Endothelial cell of umbilical vein (primary cell): ENCODE results near the gene VPS26C. TPM values are rescaled to one million over a fixed set of nuclear protein-coding genes. Genes with fewer than 3 reads are reported as not detected.

Experiments used
- BruUV-seq: library from RNA; stranded (reverse); fragments of 400-500 nt; replicated peaks from 2 replicates; lab custom pipeline; 2021; lab: Mats Ljungman, UMichigan
- CTCF ChIA-PET: fragments of 300-600, 350-600 bp; sonication (Branson Sonifier 250); formaldehyde crosslinking; loops from one replicate; lab custom pipeline; 2021; ENCODE audit warnings: antibody characterized with exemption, inconsistent platforms; lab: Charles Lee
- POLR2A ChIA-PET: fragments of 300-600, 350-600 bp; sonication (Branson Sonifier 250); formaldehyde crosslinking; loops from one replicate; lab custom pipeline; 2021; ENCODE audit warnings: antibody characterized with exemption, inconsistent platforms; lab: Charles Lee
- DNase-seq: peaks from one replicate; pipeline ENCODE4 v3.0.0-alpha.2; 2011; ENCODE audit warnings: low read depth, low spot score
- FAIRE-seq: peaks from 2 replicates; lab custom pipeline; 2011; peaks lifted over from hg19 to GRCh38; lab: Jason Lieb, UNC
- H2AFZ ChIP-seq: 2 replicates; pipeline ENCODE4 v1.6.0; 2012; ENCODE audit warnings: low read depth, low read length, control low read depth, inconsistent platforms
- H3K27ac ChIP-seq: 2 replicates; pipeline ENCODE4 v1.5.1; 2011; ENCODE audit warnings: low read depth, mild to moderate bottlenecking, control low read depth, low read length, moderate library complexity; ENCODE audit not compliant: insufficient read depth
- H3K27me3 ChIP-seq, 2 experiments: 2 replicates each; pipeline versions ENCODE4 v1.6.0 to v1.6.1; 2011; ENCODE audit warnings: low read length in 2 of 2, mixed read lengths in 1 of 2; ENCODE audit not compliant: control insufficient read depth in 2 of 2, insufficient read depth in 2 of 2
- H3K36me3 ChIP-seq, 2 experiments: 2 replicates in 1 of 2; 3 replicates in 1 of 2; pipeline ENCODE4 v1.5.1; 2011; ENCODE audit warnings: low read length in 2 of 2, mild to moderate bottlenecking in 1 of 2, moderate library complexity in 1 of 2; ENCODE audit not compliant: control insufficient read depth in 2 of 2, insufficient read depth in 2 of 2; ENCODE audit errors: extremely low read depth in 1 of 2
- H3K4me1 ChIP-seq: 3 replicates; pipeline ENCODE4 v1.5.1; 2011; ENCODE audit warnings: mild to moderate bottlenecking, low read length; ENCODE audit not compliant: control insufficient read depth, insufficient read depth; ENCODE audit errors: extremely low read depth
- H3K4me2 ChIP-seq: 2 replicates; pipeline ENCODE4 v1.6.1; 2011; ENCODE audit warnings: low read length, control low read depth, mixed read lengths; ENCODE audit not compliant: insufficient read depth
- H3K4me3 ChIP-seq, 3 experiments: fragments of 200-600 bp in 1 of 3; sonication (generic), shearing (Covaris generic) in 1 of 3; replicated peaks in 1 of 3; 2 replicates each; pipeline ENCODE4 v1.5.1; 2011 to 2016; ENCODE audit warnings: control low read depth in 3 of 3, low read length in 3 of 3, mild to moderate bottlenecking in 2 of 3, inconsistent platforms in 1 of 3, low read depth in 1 of 3, moderate library complexity in 1 of 3; ENCODE audit not compliant: insufficient read depth in 1 of 3
- H3K79me2 ChIP-seq: 2 replicates; pipeline ENCODE4 v1.6.0; 2012; ENCODE audit warnings: low read length, inconsistent platforms; ENCODE audit not compliant: control insufficient read depth, insufficient read depth
- H3K9ac ChIP-seq: replicated peaks from 2 replicates; pipeline ENCODE3; 2011; ENCODE audit warnings: low read length, control low read depth; ENCODE audit not compliant: insufficient read depth; ENCODE audit errors: extremely low read depth
- H3K9me1 ChIP-seq: replicated peaks from 3 replicates; pipeline ENCODE4 v1.6.0; 2011; ENCODE audit warnings: mild to moderate bottlenecking, low read length; ENCODE audit not compliant: control insufficient read depth, insufficient read depth; ENCODE audit errors: extremely low read depth
- H3K9me3 ChIP-seq: replicated peaks from 2 replicates; pipeline ENCODE4 v1.5.1; 2012; ENCODE audit warnings: low read length, inconsistent platforms; ENCODE audit not compliant: control insufficient read depth, insufficient read depth
- H4K20me1 ChIP-seq: replicated peaks from 2 replicates; pipeline ENCODE3; 2011; ENCODE audit warnings: mild to moderate bottlenecking, low read length; ENCODE audit not compliant: control insufficient read depth, insufficient read depth; ENCODE audit errors: extremely low read depth
- CTCF ChIP-seq, 2 donors: IDR thresholded peaks; 1 replicate in 1 of 2; 2 replicates in 1 of 2; pipeline ENCODE4 v1.5.1; 2011; ENCODE audit warnings: low read length in 2 of 2, mild to moderate bottlenecking in 2 of 2, moderate library complexity in 2 of 2, control low read depth in 1 of 2, inconsistent platforms in 1 of 2, low read depth in 1 of 2; ENCODE audit not compliant: insufficient read depth in 1 of 2; ENCODE audit errors: extremely low read depth in 1 of 2
- EZH2 ChIP-seq: IDR thresholded peaks from 2 replicates; pipeline ENCODE4 v1.6.1; 2012; ENCODE audit warnings: borderline replicate concordance, low read depth, mild to moderate bottlenecking, moderate library complexity, low read length, inconsistent platforms; ENCODE audit not compliant: severe bottlenecking
- GATA2 ChIP-seq: IDR thresholded peaks from 2 replicates; pipeline ENCODE4 v1.7.0; 2011; ENCODE audit warnings: low read depth, mild to moderate bottlenecking, moderate library complexity, mixed read lengths, low read length; ENCODE audit not compliant: insufficient read length, insufficient read depth
- JUN ChIP-seq: IDR thresholded peaks from 2 replicates; pipeline ENCODE4 v1.6.1; 2011; ENCODE audit warnings: borderline replicate concordance, low read depth; ENCODE audit not compliant: insufficient read length, insufficient read depth
- MYC ChIP-seq: IDR thresholded peaks from one replicate; pipeline ENCODE4 v1.6.1; 2011; ENCODE audit warnings: mild to moderate bottlenecking, low read depth, low read length
- POLR2A ChIP-seq: IDR thresholded peaks from 2 replicates; pipeline ENCODE4 v1.6.1; 2012; ENCODE audit warnings: low read depth, mild to moderate bottlenecking, control low read depth, low read length
- POLR2AphosphoS5 ChIP-seq: IDR thresholded peaks from 2 replicates; pipeline ENCODE4 v1.6.1; 2012; ENCODE audit warnings: low read depth, mild to moderate bottlenecking, control low read depth, low read length, moderate library complexity; ENCODE audit not compliant: insufficient read depth
- dilution Hi-C: fragments of 300-500 bp; cut with MboI; formaldehyde crosslinking; loops from one replicate; pipeline ENCODE4 v1.15.0; 2019; ENCODE audit warnings: low sequenced_read_pairs; ENCODE audit not compliant: extremely low pct_ligation_motif_present
- intact Hi-C: fragments of 100-400 bp; cut with micrococcal nuclease; formaldehyde crosslinking; loops from one replicate; pipeline ENCODE4 v1.10.0; 2022
- polyA plus RNA-seq, 4 experiments: library from polyadenylated mRNA; depleted of rRNA in 3 of 4; stranded (reverse) in 3 of 4; unstranded in 1 of 4; fragments of >200 nt; gene quantifications; 2 replicates each; pipeline versions ENCODE4 v1.2.1 to v1.2.3, GENCODE V29; 2011 to 2012; ENCODE audit warnings: missing spikeins in 1 of 4
- total RNA-seq: library from RNA; stranded (reverse); gene quantifications from 2 replicates; pipeline ENCODE4 v1.2.3, GENCODE V29; 2021

The VPS26C gene
- total and polyA plus RNA-seq, 2 donors (not counting 3 experiments of a cell fraction or from before 2014, with no cell fraction given): 35.2 to 53.7 TPM

- intact Hi-C loops: no loop called here
- CTCF ChIA-PET: no interaction called here
Measured at GRCh38 chr21:37196847-37197246, 70.3 kb downstream of the VPS26C start.

More at GRCh38 chr21:37196847-37197246, 70.3 kb downstream of the VPS26C start:
- Histone ChIP-seq H3K4me2 (no peak overlapping the region), H3K27ac (no peak overlapping the region), H3K4me1 (no peaks in the 10 kb centered on the region), H3K79me2 (no peaks in the 10 kb centered on the region), H4K20me1 (no peaks in the 10 kb centered on the region), H3K4me3 (no peak overlapping the region), H2AFZ (no peak overlapping the region), H3K9me1 (no peaks in the 10 kb centered on the region), H3K9me3 (no peaks in the 10 kb centered on the region), H3K9ac (no peak overlapping the region), H3K36me3 (peaks cover 13 to 22% of the 10 kb centered on the region in 2 experiments), H3K27me3 (no peaks in the 10 kb centered on the region)
- no TSS peak for BruUV-seq
- FAIRE-seq (no peak), DNase-seq (no peak)
- TF ChIP-seq POLR2AphosphoS5 (no peak), POLR2A (no peak), EZH2 (no peak), CTCF (IDR thresholded peaks at IDR 0.05; ENCODE audit: extremely low read depth in 1 of 2, insufficient read depth in 1 of 2, low read depth in 1 of 2, low read length in 2 of 2) (no peak), GATA2 (no peak), MYC (no peak), JUN (no peak)
- dilution Hi-C loops: no loop called here
- POLR2A ChIA-PET: no interaction called here
